HCT116 (cell line): ENCODE results near the gene FAM135A.

ENCODE experiments used
- CTCF ChIP-seq, 3 experiments: fragments of 200-600 bp in 1 of 3; sonication (generic) in 1 of 3; IDR thresholded peaks in 2 of 3; conservative IDR thresholded peaks in 1 of 3; 2 replicates each; pipeline ENCODE4 v1.5.1; 2012 to 2017; ENCODE audit warnings: low read depth in 2 of 3, low read length in 2 of 3, antibody characterized with exemption in 1 of 3, borderline replicate concordance in 1 of 3, control low read depth in 1 of 3, mild to moderate bottlenecking in 1 of 3, mixed read lengths in 1 of 3, mixed run types in 1 of 3, moderate library complexity in 1 of 3; ENCODE audit not compliant: insufficient read depth in 1 of 3
- EZH2phosphoT487 ChIP-seq: fragments of 200-600 bp; IDR thresholded peaks from 2 replicates; pipeline ENCODE4 v1.6.1; 2018; ENCODE audit warnings: antibody characterized with exemption, borderline replicate concordance
- POLR2AphosphoS5 ChIP-seq: IDR thresholded peaks from 2 replicates; pipeline ENCODE4 v1.6.1; 2011; ENCODE audit warnings: mild to moderate bottlenecking, low read depth, low read length, moderate library complexity
- REST ChIP-seq: IDR thresholded peaks from 2 replicates; pipeline ENCODE4 v1.6.1; 2012; ENCODE audit warnings: low read depth
- TF ChIP-seq, protein P1 (sequence below): IDR thresholded peaks from 2 replicates; pipeline ENCODE4 v1.6.1; 2011; ENCODE audit warnings: mild to moderate bottlenecking, low read length, moderate library complexity; ENCODE audit not compliant: insufficient replicate concordance; ENCODE audit errors: extremely low read depth

GRCh38 chr6:70404658-70405057 lies 8.7 kb upstream of the FAM135A start:
- TF ChIP-seq CTCF (IDR thresholded peaks at IDR 0.05 in 2 of 3, conservative IDR thresholded peaks at IDR 0.05 in 1 of 3; ENCODE audit: borderline replicate concordance in 1 of 3, insufficient read depth in 1 of 3, low read depth in 2 of 3, low read length in 2 of 3) (no peak), REST (no peak), POLR2AphosphoS5 (no peak), EZH2phosphoT487 (no peak)
- TF ChIP-seq, protein P1, sequence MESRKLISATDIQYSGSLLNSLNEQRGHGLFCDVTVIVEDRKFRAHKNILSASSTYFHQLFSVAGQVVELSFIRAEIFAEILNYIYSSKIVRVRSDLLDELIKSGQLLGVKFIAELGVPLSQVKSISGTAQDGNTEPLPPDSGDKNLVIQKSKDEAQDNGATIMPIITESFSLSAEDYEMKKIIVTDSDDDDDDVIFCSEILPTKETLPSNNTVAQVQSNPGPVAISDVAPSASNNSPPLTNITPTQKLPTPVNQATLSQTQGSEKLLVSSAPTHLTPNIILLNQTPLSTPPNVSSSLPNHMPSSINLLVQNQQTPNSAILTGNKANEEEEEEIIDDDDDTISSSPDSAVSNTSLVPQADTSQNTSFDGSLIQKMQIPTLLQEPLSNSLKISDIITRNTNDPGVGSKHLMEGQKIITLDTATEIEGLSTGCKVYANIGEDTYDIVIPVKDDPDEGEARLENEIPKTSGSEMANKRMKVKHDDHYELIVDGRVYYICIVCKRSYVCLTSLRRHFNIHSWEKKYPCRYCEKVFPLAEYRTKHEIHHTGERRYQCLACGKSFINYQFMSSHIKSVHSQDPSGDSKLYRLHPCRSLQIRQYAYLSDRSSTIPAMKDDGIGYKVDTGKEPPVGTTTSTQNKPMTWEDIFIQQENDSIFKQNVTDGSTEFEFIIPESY: no peak
